Measurements from ENCODE around the gene RDH5.
"Not testable (repeated sequence)": the region's sequence is repeated elsewhere in the genome, so short reads cannot be mapped to it uniquely, and the experiment has no call there.

Gene RDH5

GRCh38 chr12:55745361-55746173 is 25.4 kb downstream of the RDH5 start:
- peak; percentile 93 for DNase-seq (ENCODE audit: low spot score)

- DNase-seq (ENCODE audit: low spot score), result no peak
These were observed 26.1 kb downstream of the RDH5 start for GRCh38 chr12:55746174-55746912.

GRCh38 chr12:55746913-55747231 is 26.7 kb downstream of the RDH5 start:
- DNase-seq (ENCODE audit: low spot score), result no peak

- DNase-seq (ENCODE audit: low spot score), result no peak
These were observed 28.2 kb downstream of the RDH5 start for GRCh38 chr12:55748230-55748993.

- no peak for DNase-seq (ENCODE audit: low spot score)
These were observed 35.1 kb downstream of the RDH5 start for GRCh38 chr12:55755246-55755645.

GRCh38 chr12:55757701-55758100 is 37.5 kb downstream of the RDH5 start:
- DNase-seq (ENCODE audit: low spot score), result no peak

GRCh38 chr12:55758575-55758974 is 38.4 kb downstream of the RDH5 start:
- DNase-seq (ENCODE audit: low spot score), result not testable (repeated sequence)

GRCh38 chr12:55760663-55761062 is 40.5 kb downstream of the RDH5 start:
- DNase-seq (ENCODE audit: low spot score), result no peak

- no peak for DNase-seq (ENCODE audit: low spot score)
These were observed 42.5 kb downstream of the RDH5 start for GRCh38 chr12:55762646-55763045.

GRCh38 chr12:55765736-55766290 is 45.6 kb downstream of the RDH5 start:
- no peak for DNase-seq (ENCODE audit: low spot score)

GRCh38 chr12:55767156-55767555 is 47.0 kb downstream of the RDH5 start:
- DNase-seq (ENCODE audit: low spot score), result no peak

- no peak for DNase-seq (ENCODE audit: low spot score)
These were observed 51.5 kb downstream of the RDH5 start for GRCh38 chr12:55771736-55772135.

Small RNAs within 50 kb of the gene (small RNA-seq; reads per million reads assigned to genes)
- gene AC009779.1, result 0 reads per million in 2 experiments
- 0 reads per million in 2 experiments for gene RF00017
